COR-L47 (cell line): Measurements from ENCODE around the gene MFAP1.
A peak's percentile ranks its signal among the peaks of the same experiment; 100 is the strongest.

Experiments used
- DNase-seq: peaks from one replicate; lab custom pipeline; 2025; lab: John Stamatoyannopoulos, UW

Gene MFAP1

GRCh38 chr15:43776101-43776717 lies 48.3 kb downstream of the MFAP1 start:
- no peak for DNase-seq

- DNase-seq = peak; percentile 82
These were observed 49.0 kb downstream of the MFAP1 start for GRCh38 chr15:43775411-43775965.

GRCh38 chr15:43774062-43774461 lies 50.4 kb downstream of the MFAP1 start:
- no peak for DNase-seq

- DNase-seq = no peak
These were observed 51.9 kb downstream of the MFAP1 start for GRCh38 chr15:43772624-43773023.

- no peak for DNase-seq
These were observed 52.7 kb downstream of the MFAP1 start for GRCh38 chr15:43771816-43772215.

GRCh38 chr15:43769584-43770228 lies 54.8 kb downstream of the MFAP1 start:
- peak; percentile 28 for DNase-seq

GRCh38 chr15:43763819-43764446 lies 60.6 kb downstream of the MFAP1 start:
- DNase-seq = no peak

- no peak for DNase-seq
These were observed 61.7 kb downstream of the MFAP1 start for GRCh38 chr15:43762824-43763223.
